ENCODE results near the gene CYFIP1. TPM values are rescaled to one million over a fixed set of nuclear protein-coding genes. Genes with fewer than 3 reads are reported as not detected.

The CYFIP1 gene
- 84.2 TPM for total RNA-seq (2013)
- polyA plus RNA-seq (10 to 100 TPM; 47.1 to 85.5 (median 63.8) TPM), polyA minus RNA-seq (68.0 and 73.0 TPM in 2 replicates), total RNA-seq (98.9 to 206 (median 141) reads per million in 11 experiments)

DNA sequence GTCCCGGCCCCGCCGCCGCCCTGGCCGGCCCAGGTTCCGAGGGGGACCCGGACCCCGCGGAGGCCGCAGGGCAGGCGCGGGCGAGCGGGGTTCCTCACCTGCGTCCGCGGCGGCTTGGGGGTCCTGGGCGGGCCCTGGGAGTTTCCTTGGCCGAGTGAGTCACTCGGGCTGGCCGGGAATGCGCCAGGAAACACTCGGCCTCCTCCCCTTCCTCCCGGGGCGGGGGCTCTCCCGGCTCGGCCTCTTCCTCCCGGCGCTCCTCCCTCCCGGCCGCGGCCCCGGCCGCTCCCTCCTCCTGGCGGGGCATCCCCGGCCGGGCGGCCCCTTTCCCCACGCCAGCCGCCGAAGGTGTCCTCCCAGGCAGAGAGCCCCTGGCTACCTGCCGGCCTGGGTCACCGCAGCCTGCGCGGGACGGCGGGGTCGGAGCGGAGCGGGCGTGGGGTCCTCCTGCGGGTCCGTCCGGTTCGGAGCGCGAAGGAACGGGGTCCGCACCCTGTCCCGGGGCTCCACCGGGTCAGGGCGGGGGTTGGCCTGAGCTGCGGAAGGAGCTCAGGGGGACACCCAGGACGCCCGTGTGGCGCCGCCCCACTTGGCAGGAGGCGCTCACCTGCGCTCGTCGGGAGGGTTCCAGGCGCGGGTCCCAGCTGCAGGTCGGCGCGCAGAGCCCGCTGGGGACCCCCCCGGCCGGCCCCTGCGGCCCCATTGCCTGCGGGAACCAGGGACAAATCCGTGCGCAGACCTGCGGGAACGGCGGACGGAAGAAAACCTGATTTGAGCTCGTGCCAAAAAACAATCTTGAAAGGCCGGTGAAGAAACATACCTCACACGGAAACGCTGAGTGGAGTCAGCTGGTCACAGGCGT lies at the start of gene CYFIP1:
TSS of gene CYFIP1 (minus strand) at position 180 of the 862 bp plus-strand sequence. CDS start 33,083 bp downstream, outside the sequence.
- TF ChIP-seq CTCF (IDR thresholded peaks at IDR 0.05): no peak
- Histone ChIP-seq H3K27ac (ENCODE audit: low read depth in 1 of 2, low read length in 2 of 2) (peak within 1 kb of the TSS in 1 of 2 donors; percentile 48), H3K4me3 (replicated peaks in 1 of 3; ENCODE audit: low read depth in 2 of 3, low read length in 3 of 3) (peak within 1 kb of the TSS; percentile 70 to 85 (median 74)), H3K27me3 (ENCODE audit: control insufficient read depth in 2 of 2, insufficient read depth in 2 of 2, low read length in 2 of 2) (peaks cover 2 to 6% of the 10 kb centered on the region in 2 donors), H3K36me3 (replicated peaks in 1 of 2; ENCODE audit: control insufficient read depth in 1 of 2, insufficient read depth in 2 of 2, low read length in 2 of 2) (no peaks in the 10 kb centered on the region), H3K9ac (ENCODE audit: insufficient read depth, low read length, poor library complexity, severe bottlenecking) (peak within 1 kb of the TSS; percentile 70), H3K4me1 (ENCODE audit: control insufficient read depth in 1 of 2, insufficient read depth in 2 of 2, low read length in 2 of 2) (peaks cover 17 to 24% of the 10 kb centered on the region in 2 donors), H3K4me2 (replicated peaks; ENCODE audit: extremely low read depth, low read length, poor library complexity, severe bottlenecking) (peak within 1 kb of the TSS; percentile 95), H3K9me3 (replicated peaks in 1 of 2; ENCODE audit: control insufficient read depth in 1 of 2, insufficient read depth in 1 of 2, low read length in 2 of 2) (no peaks in the 10 kb centered on the region), H4K20me1 (ENCODE audit: insufficient read depth, low read length) (peaks cover 33% of the 10 kb centered on the region), H2AFZ (ENCODE audit: insufficient read depth, low read depth, low read length, poor library complexity, severe bottlenecking) (peak within 1 kb of the TSS; percentile 93), H3K79me2 (ENCODE audit: insufficient read depth, low read length) (peaks cover 44% of the 10 kb centered on the region)
- H3K27me3 Mint-ChIP-seq (ENCODE audit: low read depth in 3 of 3): peaks cover 13 to 22% (median 15%) of the 10 kb centered on the region in 3 donors
- H3K36me3 Mint-ChIP-seq: no peaks in the 10 kb centered on the region
- peak in 2 of 3 donors; percentile 44 to 78 for DNase-seq
- H3K4me3 Mint-ChIP-seq: peak within 1 kb of the TSS; percentile 97 to 98
- peaks cover 0 to 2% (median 0%) of the 10 kb centered on the region in 7 donors for H3K9me3 Mint-ChIP-seq
- intact Hi-C loops (cut with micrococcal nuclease): no loop called here
- WGBS (ENCODE audit: insufficient coverage): under 1% methylated on average over 92 of the region's 93 CpGs
- H3K4me1 Mint-ChIP-seq: peaks cover 22% of the 10 kb centered on the region
- peak within 1 kb of the TSS; percentile 8 to 71 (median 48) for H3K27ac Mint-ChIP-seq

GRCh38 chr15:23026218-23026617 lies 46.0 kb upstream of the CYFIP1 start:
- Histone ChIP-seq H3K4me2 (replicated peaks; ENCODE audit: extremely low read depth, low read length, poor library complexity, severe bottlenecking) (no peak overlapping the region), H3K9me3 (replicated peaks in 1 of 2; ENCODE audit: control insufficient read depth in 1 of 2, insufficient read depth in 1 of 2, low read length in 2 of 2) (no peaks in the 10 kb centered on the region), H3K27ac (ENCODE audit: low read depth in 1 of 2, low read length in 2 of 2) (no peak overlapping the region), H3K9ac (ENCODE audit: insufficient read depth, low read length, poor library complexity, severe bottlenecking) (no peak overlapping the region), H3K36me3 (replicated peaks in 1 of 2; ENCODE audit: control insufficient read depth in 1 of 2, insufficient read depth in 2 of 2, low read length in 2 of 2) (peaks cover 56 to 86% of the 10 kb centered on the region in 2 donors), H3K27me3 (ENCODE audit: control insufficient read depth in 2 of 2, insufficient read depth in 2 of 2, low read length in 2 of 2) (no peaks in the 10 kb centered on the region), H3K4me1 (ENCODE audit: control insufficient read depth in 1 of 2, insufficient read depth in 2 of 2, low read length in 2 of 2) (no peaks in the 10 kb centered on the region), H3K79me2 (ENCODE audit: insufficient read depth, low read length) (no peaks in the 10 kb centered on the region), H4K20me1 (ENCODE audit: insufficient read depth, low read length) (no peaks in the 10 kb centered on the region), H2AFZ (ENCODE audit: insufficient read depth, low read depth, low read length, poor library complexity, severe bottlenecking) (no peak overlapping the region), H3K4me3 (replicated peaks in 1 of 3; ENCODE audit: low read depth in 2 of 3, low read length in 3 of 3) (no peak overlapping the region)
- Mint-ChIP-seq H3K27me3 (ENCODE audit: low read depth in 3 of 3) (no peaks in the 10 kb centered on the region), H3K4me1 (no peaks in the 10 kb centered on the region), H3K9me3 (no peaks in the 10 kb centered on the region), H3K27ac (no peak overlapping the region), H3K4me3 (no peak overlapping the region), H3K36me3 (peaks cover 59 to 80% of the 10 kb centered on the region in 2 donors)
- TF ChIP-seq CTCF (IDR thresholded peaks at IDR 0.05): no peak
- no peak for DNase-seq
- WGBS (ENCODE audit: insufficient coverage): no CpG with 5 or more reads among the region's 1 CpG
- intact Hi-C loops (cut with micrococcal nuclease): no loop called here
